GM20431 (cell line): ENCODE results near the gene TMC5.
"Not testable (repeated sequence)": the region's sequence is repeated elsewhere in the genome, so short reads cannot be mapped to it uniquely, and the experiment has no call there.

Source experiments
- in situ Hi-C: fragments of 300-500 bp; cut with MseI, MboI; formaldehyde crosslinking; loops from one replicate; pipeline ENCODE4 v1.15.0; 2020; ENCODE audit warnings: low sequenced_read_pairs; ENCODE audit not compliant: unreplicated experiment

TMC5 gene, protein sequence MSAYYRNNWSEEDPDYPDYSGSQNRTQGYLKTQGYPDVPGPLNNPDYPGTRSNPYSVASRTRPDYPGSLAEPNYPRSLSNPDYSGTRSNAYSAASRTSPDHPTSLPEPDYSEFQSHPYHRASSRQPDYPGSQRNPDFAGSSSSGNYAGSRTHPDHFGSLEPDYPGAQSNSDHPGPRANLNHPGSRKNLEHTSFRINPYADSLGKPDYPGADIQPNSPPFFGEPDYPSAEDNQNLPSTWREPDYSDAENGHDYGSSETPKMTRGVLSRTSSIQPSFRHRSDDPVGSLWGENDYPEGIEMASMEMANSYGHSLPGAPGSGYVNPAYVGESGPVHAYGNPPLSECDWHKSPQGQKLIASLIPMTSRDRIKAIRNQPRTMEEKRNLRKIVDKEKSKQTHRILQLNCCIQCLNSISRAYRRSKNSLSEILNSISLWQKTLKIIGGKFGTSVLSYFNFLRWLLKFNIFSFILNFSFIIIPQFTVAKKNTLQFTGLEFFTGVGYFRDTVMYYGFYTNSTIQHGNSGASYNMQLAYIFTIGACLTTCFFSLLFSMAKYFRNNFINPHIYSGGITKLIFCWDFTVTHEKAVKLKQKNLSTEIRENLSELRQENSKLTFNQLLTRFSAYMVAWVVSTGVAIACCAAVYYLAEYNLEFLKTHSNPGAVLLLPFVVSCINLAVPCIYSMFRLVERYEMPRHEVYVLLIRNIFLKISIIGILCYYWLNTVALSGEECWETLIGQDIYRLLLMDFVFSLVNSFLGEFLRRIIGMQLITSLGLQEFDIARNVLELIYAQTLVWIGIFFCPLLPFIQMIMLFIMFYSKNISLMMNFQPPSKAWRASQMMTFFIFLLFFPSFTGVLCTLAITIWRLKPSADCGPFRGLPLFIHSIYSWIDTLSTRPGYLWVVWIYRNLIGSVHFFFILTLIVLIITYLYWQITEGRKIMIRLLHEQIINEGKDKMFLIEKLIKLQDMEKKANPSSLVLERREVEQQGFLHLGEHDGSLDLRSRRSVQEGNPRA

DNA sequence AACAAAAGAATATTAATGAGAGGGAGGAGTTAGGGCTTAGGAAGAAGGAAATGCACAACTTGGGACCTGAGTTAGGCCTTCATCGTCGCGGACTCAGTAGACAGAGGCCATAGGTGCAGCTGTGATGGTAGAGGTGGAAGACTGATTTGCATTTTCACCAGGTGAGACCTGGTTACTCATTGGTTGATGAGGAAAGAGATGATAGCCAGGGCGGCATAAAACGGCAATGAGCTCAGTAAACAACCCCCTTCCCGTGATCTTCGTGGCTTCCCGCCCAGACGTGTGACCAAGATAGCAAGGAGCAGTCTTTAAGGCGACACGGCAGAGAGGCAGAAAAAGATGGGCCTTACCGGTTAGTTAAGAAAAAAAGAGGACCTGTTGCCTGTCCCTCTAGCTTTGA, at the start of gene TMC5:
Gene TMC5, plus strand, starts transcription at position 244 of the 400 bp plus-strand sequence. CDS start 22,156 bp downstream, outside the sequence.
- in situ Hi-C loops: no loop called here

DNA sequence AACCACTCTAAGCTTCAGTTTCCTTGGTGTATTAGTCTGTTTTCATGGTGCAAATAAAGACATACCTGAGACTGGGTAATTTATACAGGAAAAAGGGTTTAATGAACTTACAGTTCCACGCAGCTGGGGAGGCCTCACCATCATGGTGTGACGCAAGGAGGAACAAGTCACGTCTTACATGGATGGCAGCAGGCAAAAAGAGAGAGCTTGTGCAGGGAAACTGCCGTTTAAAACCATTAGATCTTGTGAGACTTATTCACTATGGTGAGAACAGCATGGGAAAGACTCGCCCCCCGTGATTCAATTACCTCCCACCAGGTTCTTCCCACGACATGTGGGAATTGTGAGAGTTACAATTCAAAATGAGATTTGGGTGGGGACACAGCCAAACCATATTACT, 45.1 kb upstream of the TMC5 start:
- in situ Hi-C loops: loop anchor here (10.0 kb wide), 1 partner anchor 288 kb away; no protein-coding TSS in a partner anchor

DNA sequence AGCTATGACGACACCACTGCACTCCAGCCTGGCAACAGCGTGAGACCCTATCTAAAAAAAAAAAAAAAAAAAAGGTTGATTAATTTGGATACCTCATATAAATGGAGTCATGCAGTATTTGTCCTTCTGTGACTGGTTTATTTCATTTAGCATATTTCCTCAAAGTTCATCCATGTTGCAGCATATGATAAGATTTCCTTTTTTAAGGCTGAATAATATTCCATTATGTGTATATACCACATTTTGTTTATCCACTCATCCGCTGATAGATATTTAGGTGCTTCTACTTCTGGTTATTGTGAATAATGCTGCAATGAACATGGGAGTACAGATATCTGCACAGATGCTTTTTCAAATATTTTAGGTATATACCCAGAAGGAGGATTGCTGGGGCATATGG, 43.3 kb upstream of the TMC5 start:
- in situ Hi-C loops: loop anchor here (10.0 kb wide), 1 partner anchor 290 kb away; no protein-coding TSS in a partner anchor

DNA sequence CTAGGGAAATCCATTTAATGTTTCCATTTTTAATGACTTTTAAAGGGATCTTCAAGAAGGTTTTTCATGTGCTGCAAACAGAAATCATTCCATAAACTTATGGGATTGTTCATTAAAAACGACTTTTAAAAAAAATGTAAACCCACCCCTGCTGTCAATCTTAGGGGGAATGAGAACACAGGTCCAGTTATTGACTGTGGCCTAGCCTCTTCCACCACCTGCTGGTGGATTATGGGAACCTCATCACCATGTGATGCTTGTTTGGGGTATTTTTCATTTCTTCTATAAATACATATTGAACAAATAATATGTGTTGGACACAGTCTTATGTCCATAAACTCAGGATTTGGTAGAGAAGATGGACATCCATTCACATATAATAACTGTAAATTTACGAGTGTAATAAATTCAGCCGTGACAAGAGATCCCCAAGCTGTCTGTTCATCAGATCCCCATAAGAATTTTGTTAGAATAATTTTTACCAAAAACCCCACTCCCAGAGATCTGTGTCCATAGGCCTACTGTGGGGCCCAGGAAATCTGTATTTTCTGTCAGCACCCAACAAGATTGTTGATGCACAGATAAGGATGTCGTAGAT, 42.0 kb upstream of the TMC5 start:
- in situ Hi-C loops: loop anchor here (10.0 kb wide), 1 partner anchor 291 kb away; no protein-coding TSS in a partner anchor

DNA sequence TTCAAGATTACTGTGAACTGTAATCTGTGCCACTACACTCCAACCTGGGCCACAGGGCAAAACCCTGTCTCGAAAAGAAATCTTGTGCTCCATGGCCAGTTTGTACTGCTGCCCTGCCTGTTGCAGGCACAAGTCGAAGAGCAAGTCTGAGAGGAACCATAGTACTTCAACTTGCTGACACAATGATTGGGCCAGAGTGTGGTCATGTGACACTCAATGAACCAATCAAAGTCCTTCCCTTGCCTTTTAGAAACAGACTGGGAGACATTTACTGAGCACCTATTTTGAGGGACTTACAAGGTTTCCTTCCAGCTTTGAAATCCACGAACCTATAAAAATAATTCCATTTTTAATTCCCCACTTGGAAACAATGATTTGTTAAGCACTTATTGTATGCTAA, 39.8 kb upstream of the TMC5 start:
- in situ Hi-C loops: loop anchor here (10.0 kb wide), 1 partner anchor 293 kb away; no protein-coding TSS in a partner anchor

DNA sequence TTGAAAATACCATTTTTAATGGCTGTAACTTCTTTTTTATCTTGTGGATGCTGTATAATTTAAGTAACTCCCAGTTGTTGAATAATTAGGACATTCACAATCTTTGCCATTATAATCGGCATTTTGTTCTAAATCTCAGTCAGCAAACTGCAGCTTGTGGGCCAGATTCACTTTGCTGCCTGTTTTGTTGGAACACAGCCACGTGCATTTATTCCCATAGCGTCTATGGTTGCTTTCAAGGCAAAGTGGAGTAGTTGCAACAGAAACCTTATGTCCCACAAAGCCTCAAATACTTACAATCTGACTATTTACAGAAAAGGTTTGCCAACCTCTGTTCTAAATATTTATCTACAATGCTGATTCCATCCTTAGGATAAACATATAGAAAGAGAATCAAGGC, 39.2 kb upstream of the TMC5 start:
- in situ Hi-C loops: loop anchor here (10.0 kb wide), 1 partner anchor 294 kb away; no protein-coding TSS in a partner anchor

DNA sequence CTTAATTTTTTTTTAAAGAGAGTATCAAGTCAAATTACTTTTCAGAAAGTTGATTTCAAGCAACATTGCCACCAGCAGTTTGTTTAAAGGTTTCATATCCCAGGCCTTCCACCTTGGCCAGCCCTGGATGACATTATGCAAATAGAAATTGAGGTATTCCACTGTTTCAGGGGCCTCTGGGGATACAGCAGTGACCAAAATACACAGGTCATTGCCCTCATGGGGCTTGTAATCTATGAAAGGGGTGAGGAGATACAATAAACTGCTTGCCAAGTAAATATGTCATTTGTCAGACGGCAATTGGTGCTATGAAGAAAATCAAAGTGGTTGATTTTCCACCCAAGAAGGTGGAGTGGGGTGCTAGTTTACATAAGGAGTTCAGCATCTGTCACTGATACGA, 37.8 kb upstream of the TMC5 start:
- in situ Hi-C loops: loop anchor here (10.0 kb wide), 1 partner anchor 295 kb away; no protein-coding TSS in a partner anchor

DNA sequence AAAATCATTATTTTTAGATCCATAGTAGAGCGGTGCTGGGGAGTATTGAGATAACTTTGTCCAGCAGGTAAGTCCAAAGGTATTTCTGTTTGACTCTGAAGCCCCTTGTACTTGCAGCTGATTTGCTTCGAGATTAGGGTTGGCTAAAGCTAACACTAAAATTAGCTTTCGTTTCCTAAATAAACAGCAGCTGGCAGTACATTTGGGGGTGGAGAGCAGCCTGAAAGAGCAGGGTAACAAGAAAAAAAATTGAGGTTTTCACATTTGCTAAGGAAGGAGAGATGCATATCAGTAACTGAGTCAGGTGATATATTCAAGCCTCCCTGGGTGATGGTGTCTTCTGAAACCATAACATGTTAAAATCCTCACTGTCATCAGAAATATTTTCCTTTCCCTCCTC, 37.4 kb upstream of the TMC5 start:
- in situ Hi-C loops: no loop called here

DNA sequence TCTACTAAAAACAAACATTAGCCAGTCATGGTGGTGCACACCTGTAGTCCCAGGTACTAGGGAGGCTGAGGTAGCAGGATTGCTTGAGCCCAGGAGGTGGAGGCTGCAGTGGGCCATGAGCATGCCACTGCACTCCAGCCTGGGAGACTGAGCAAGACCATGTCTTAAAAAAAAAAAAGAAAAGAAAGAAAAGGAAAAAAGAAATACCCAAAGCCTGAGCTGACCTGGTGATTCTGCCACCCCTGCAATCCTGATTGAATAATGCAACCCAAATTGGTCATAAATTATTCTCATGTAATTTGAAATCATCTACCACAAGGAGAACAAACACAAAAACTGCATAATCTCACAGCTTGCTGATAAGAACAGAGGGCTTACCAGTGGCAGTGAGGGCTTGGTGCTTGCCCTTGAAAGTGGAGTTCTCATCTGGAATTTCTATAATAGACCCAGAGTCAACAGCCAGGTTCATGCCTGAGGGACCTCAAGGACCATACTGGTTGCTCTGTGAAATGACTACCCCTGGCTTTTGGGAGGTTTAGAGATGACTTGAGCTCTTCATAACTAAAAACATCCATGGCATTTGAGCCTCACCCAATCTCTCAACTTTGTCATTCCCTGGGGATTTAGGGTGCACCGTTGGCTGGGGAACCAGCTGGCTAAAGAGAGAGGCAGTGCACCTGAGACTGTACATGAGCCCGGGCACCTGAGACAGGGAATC, 35.4 kb upstream of the TMC5 start:
- in situ Hi-C loops: no loop called here

DNA sequence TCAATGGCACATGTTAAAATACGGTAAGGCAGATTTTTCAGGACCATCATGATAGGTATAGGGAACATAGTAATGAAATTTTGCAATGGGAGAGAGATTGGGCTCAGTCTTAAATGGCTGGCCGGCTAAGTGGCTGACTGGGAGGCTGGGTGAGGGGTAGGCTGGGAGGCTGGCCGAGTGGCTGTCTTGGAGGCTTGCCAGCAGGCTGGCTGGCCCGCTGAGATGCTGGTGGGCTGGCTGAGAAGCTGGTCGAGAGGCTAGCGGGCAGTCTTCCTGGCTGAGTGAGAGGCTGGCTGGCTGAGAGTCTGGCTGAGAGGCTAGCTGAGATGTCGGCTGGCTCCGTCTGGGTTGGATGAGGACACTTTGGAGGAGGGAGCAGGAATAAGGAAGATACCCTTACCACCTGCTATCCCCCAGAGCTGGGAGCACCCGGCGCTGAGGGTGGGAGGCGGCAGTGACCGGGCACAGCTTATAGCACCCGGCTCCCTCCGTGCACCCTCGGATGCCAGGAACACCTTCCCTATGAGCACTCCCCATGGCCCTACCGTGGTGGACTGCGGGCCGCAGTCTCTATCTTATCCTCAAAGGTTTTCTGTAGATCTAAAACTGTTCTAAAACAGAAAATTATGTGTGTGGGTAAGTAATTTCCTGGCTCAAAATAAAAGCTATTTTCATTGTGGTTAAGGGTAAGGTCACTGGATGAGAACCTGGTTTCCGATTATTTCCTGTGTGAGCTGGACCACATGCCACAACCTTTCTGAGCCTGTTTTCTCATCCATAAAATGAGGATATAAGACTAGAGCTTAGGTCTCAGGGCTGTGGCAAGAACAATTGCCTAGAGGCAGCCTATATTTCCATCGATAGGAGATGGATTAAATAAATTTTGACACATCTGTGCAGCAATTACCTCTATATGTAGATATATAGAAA, 34.5 kb upstream of the TMC5 start:
- in situ Hi-C loops: no loop called here

DNA sequence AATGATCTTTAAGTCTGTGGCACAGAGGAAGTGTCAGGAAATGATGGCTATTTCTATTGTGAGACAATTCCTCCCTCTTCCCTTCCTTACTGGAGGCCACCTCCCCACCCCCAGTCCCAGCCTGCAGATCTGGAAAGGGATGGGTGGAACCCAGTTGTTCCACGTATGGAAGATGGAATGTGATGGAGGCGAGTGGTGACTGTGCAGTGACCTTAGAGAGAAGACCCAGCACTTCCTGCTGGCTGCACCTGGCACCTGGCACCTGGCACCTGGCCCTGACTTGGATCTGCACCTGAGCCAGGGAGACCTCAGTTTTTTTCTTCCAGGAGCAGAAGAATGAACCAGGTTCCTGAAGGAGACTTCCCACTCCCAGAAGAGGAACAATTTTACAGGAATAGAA, 33.0 kb upstream of the TMC5 start:
- in situ Hi-C loops: no loop called here

DNA sequence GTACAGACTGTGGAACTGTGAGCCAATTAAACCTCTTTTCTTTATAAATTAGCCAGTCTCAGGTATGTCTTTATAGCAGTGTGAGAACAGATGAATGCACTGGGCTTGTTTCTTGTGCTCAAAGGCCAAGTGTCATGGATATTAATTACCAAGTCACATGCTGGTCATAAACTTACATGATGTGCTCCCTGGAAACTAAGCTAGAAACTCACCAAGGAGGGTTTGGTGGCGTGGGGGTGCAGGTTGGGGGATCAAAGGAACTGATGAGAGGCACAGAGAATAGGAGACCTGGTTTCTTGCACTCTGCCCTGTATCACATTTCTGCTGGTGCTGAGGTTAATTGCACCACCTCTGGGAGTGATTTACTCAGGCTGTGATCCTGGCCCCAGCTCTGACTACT, 31.2 kb upstream of the TMC5 start:
- in situ Hi-C loops: no loop called here

DNA sequence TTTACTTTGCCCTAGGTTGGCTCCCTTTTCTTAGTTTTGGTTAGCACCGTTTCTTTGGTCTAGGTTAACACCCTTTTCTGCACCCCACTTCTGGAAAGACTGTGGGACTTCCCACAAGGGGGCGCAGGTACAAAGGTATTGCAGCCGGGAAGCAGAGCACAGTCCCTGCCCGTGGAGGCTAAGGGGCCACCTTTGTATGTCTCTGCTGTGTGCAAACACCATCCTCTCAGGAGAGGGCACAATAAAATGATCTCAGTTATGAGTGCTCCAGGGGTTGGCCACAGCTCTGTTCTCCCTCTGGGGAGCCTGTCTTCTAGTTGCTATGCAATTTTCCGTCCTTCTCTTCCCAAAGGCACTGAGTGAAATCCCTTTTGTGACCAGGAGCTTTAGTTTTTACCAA, 28.4 kb upstream of the TMC5 start:
- in situ Hi-C loops: no loop called here

DNA sequence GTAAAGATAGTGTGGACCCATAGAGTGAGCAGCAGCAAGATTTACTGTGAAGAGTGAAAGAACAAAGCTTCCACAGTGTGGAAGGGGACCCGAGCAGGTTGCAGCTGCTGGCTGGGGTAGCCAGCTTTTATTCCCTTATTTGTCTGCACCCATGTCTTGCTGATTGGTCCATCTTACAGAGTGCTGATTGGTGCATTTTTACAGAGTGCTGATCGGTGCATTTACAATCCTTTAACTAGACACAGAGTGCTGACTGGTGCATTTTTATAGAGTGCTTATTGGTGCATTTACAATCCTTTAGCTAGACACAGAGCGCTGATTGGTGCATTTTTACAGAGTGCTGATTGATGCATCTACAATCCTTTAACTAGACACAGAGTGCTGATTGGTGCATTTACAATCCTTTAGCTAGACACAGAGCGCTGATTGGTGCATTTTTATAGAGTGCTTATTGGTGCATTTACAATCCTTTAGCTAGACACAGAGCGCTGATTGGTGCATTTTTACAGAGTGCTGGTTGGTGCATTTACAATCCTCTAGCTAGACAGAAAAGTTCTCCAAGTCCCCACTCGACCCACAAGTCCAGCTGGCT, 26.4 kb upstream of the TMC5 start:
- in situ Hi-C loops: not testable (repeated sequence)

DNA sequence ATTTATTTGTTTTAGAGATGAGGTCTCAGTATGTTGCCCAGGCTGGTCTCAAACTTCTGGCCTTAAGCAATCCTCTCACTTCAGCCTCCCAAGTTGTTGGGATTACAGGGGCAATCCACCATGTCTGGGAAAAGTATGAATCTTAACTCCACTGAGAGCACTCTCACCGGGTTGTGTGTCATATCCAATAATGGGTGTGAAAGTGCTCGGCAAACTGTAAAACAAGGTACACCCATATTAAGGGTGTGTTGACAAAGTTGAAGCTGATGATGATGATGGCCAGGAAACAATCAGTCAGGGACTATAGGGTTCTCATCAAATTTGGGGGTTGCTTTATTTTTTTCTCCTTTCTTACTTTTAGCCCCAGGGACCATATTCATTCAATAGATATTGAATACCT, 25.3 kb upstream of the TMC5 start:
- in situ Hi-C loops: no loop called here

DNA sequence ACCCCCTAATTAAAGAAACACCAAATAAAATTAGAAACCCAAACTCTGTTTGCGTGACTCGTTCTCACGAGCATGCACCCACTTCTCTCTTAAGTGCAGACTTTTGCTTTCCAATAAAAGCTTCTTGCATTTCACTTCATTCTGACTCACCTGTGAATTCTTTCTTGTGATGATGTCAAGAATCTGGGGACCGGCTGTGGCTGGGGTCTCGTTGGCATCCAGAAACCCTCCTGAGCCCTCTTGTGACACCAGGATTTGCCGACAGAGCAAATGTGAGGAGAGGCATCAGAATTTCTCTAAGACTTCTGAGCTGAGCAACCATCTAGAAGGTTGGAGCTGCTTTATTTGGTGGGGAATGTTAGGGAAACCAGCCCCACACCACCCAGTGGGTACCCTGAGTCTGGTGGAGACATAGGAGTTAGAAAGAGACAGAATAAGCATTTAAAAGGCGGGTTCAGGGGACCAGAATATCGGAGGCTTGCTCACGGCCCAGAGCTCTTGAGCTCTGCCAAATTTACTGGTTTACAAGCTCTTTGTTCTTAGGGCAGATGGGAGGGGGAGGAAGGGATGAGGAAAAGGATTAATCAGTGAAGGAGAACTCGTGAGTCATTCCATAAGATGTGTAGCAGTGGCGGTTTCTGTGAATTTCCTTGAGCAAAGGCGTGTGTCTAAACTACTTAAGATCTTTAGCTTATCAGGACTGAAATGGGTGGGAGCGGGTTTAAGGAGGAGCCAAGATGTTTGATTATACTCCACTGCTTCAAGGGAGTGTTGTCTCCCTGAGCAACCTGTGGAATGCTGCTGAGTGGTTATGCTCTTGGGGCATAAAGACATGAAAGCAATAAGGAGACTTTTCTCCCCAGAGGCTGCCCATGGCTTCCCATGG, 24.2 kb upstream of the TMC5 start:
- in situ Hi-C loops: no loop called here

DNA sequence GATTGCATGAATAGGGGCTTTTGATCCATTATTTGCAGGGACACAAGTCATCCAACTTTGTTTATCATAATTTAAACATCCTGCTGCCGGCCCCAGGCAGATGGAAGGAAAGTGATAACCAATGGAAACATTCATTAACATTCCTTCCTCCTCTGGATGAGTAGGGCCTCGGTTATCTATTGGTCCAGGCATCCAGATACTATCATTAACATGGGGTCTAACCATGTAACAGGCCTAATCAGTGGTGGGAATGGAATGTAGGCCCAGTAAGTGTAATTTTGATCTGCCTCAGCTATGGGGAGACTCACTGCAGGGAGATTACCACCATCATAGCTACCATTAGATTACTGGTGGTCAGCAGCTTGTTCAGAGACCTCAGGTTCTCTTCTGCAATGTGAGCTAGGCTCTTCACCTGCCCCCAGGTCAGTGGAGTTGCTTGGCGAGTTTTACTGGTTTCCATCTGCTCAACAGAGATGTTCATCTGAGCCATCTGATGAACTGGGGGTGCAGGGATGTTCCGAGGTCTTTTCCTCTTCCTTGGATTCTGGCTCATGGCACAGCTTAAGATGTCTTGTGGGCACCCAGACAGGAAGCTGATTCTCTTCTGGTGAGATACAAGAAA, 21.9 kb upstream of the TMC5 start:
- in situ Hi-C loops: not testable (repeated sequence)
